GM19455 (cell line): ENCODE results near the gene LYRM4.

Source experiments
- ATAC-seq: cut with Tn5 transposase; IDR thresholded peaks from one replicate; pipeline ENCODE4 v1.9.1; 2021; ENCODE audit not compliant: unreplicated experiment

LYRM4 gene

GRCh38 chr6:5282191-5282623 is 21.5 kb upstream of the LYRM4 start:
- no peak for ATAC-seq

DNA sequence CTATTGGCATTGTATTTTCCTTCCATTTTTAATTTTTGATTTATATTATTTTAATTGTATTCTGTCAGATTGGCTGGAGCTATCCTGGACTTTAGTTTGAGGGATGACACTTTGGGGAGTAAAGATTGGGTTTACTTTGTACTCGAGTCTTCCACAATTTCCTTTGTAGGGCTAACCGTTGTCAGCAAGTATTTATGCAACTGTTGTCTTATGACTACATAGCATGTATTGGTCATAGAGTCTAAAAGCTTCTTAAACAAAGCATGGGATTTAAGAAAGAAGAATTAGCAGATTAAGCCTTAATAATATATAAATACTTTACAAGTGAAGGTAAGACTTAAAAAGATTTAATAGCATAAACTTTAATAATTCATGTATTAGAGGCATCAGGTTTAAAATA is 20.2 kb upstream of the LYRM4 start:
- no peak for ATAC-seq

DNA sequence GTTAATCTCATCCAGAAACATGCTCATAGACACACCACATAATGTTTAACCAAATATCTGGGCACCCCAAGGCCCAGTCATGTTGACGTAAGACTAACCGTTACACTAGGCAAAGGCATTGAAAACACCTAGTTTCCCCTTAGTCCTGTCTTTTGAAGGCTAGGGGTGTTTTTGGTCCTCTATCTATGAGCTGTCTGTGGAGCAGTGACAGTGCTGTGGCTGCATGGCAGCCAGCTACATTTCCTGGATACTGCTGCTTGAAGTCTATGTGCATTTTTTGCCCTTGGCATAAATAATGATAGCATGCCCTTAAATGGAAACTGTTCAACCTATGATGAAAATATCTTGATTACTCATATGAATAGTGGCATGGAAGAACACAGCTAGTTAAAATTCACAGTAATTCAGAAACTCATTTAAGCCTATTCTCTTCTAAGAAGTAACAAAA is 19.2 kb upstream of the LYRM4 start:
- no peak for ATAC-seq

DNA sequence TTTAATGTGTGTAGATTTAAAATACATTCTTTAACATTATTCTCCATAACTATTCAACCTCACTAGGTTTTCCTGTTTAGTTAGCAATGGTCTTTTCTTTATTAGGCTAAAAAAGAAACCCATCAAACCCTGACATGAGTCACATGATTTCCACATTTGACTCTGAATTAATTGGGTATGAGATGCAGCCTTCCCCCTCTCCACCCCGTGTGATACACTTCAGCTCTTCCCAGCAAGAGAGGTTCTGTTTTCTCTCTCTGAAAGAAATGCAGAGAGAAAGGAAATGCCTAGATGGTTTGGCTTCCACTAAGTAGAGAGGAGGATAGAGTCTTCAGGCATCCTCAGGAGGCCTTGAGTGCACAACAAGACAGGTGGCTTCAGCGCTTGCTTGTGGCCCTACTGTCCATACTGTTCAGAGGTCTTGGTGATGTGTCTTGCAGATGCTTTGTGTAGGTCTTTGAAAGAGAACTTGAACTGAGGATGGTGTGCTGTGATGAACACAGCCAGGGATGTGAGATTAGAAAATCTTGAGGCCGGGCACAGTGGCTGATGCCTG is 17.9 kb upstream of the LYRM4 start:
- no peak for ATAC-seq

DNA sequence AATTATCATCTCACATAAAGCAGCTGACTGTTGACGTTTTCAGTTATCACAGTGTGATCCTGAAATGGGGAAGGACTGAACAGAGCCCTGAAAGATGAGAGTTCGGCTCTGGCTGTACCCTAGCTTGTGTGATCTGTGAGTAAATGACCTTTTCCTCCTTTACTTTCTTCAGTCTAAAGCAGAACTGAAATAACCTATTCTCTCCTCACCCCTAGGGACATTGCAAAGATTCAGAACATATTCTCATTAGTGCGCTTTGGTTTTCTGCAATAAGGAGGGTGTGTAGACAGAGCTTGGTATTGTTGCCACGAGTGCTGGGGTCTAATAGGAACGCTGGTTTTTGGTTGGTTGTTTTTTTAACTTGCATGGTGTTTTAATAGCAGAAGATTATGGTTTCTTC is 17.3 kb upstream of the LYRM4 start:
- ATAC-seq = peak; percentile 55

DNA sequence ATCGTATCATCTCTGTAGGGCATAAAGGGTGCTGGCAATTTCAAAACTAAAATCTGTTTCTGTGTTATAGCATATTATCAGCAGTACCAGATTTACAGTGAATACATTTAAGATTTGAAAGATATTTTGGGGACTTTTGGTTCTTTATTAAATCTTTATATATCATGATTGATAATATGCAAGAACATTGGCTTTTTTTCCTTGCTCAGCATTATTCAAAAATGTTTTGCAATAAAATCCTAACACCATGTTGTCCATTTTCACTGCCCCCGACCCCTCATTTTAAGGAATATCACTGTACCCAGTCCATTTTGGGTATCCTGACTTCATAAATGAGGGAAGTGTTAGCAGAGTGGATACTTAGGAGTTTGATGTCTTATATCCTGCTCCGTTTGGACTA is 16.8 kb upstream of the LYRM4 start:
- ATAC-seq = no peak

GRCh38 chr6:5276581-5276980 is 15.8 kb upstream of the LYRM4 start:
- ATAC-seq = no peak

DNA sequence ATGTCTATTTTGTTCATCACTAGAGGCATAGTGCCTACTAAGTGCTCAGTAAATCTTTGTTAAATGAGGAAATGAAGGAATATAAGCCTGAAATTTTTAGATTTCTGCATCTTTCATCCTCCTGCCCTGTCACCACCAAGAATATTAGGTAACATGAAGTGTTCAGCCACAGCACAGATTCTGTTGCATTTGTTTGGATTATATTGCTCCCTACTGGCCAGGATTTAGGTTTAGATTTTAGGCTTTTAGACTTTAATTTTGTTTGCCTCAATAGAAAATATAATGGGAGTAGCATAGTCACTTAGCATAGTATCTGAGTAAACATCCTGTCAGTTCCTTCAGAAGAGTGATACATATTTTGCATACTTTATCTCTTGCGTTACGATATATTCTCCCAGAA is 14.7 kb upstream of the LYRM4 start:
- no peak for ATAC-seq

DNA sequence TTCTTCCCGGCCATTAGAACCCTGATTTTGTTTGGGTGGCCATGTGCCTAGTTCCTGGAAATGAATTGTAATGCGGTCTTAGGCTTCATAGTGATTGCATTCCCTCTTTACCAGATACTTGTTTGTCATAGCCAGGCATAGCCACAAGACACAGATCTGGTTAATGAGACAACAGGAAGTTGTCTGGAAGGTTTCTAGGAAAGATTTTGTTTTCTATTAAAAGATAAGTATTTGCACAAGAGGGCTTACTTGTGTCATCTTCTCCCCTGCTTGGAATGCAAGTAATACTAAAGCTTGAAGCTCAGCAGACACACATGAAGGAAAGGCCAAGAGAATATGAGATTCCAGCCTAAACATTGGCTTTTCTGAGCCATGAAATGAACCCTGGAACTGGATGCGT is 13.5 kb upstream of the LYRM4 start:
- ATAC-seq = no peak

DNA sequence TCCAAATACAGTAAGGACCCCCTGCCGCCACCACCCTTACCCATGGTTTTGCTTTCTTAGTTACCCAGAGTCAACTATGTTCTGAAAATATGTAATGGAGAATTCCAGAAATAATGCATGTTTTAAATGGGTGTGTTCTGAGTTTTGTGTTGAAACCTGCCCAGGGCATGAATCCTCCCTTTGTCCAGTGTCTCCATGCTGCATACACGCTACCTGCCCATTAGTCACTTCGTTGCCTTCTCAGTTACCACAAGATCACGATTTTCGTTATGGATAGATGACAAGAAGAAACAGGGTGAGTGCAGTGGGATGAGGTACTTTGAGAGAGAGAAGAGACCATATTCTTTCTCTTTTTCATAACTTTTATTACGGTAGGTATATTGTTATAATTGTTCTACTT is 11.2 kb upstream of the LYRM4 start:
- no peak for ATAC-seq

DNA sequence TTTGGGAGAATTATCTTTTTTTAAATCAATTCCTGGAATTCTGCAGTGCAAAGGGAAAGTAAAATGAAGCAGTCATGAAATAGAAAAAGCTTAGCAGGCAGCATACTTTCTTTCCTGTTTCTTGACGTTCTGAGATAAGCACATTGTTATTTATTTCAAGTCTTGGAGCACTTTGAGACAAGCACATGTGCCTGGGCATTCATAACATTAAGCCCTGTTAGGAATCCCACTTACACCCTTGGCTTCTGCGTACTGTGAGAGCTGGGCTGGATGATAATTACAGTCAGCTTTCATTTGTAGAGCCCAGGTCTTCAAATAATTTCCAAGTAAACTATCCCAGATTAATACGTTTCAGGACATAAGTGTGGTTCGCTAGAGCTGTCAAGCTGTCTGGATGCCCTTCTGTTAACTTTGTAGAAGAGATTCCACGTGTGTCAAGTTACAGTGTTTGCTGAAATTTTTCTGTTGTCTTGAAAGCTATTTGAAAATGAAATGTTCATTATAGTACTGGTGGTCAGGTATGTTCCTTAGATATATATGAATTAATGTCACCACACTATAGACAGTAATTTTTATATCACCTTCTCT is 9.4 kb upstream of the LYRM4 start:
- no peak for ATAC-seq

DNA sequence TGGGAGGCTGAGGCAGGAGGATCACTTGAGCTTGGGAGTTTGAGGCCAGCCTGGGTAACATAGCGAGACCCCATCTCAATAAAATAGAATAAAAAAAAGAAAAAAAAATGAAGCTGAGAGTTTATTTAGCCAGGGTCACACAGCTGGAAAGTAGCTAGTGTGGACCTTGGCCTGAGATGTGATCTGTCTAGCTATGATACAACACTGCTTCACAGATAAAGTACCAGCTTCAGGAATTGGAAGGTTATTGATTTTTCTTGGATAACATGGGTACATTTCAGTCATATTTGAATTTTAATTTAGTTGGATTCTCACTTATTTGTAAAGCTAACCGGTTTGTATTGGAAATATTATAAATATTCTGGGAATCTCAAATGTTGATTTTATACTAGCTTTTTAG is 5.7 kb upstream of the LYRM4 start:
- ATAC-seq = no peak

DNA sequence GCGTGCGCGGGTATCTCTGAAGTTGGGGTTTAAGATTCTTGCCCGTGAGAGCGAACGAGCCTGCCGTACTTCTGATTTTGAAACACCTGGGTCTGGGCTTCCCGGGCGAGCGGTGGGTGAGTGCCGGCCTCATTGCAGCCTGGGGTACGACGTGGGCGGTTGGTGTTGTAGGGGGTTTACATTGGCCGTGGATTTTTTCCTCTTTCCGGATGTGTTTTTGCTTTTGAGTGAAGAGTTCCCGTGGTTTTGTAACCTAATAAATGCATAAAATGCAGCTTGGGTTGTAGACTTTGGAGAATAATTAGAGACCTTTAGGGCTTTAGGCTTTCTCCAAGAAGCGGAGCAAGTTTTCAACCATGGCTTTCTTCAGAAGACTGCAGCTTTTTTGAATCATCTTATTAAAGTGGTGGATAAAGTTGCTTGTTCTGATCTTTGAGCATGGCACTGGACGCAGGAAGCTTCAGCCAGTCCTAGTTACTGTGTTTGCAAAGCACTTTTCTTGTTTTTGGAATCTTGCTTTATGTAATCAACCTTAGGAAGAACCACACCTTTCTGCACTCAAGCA is 877 bp upstream of the LYRM4 start:
- ATAC-seq = no peak

DNA sequence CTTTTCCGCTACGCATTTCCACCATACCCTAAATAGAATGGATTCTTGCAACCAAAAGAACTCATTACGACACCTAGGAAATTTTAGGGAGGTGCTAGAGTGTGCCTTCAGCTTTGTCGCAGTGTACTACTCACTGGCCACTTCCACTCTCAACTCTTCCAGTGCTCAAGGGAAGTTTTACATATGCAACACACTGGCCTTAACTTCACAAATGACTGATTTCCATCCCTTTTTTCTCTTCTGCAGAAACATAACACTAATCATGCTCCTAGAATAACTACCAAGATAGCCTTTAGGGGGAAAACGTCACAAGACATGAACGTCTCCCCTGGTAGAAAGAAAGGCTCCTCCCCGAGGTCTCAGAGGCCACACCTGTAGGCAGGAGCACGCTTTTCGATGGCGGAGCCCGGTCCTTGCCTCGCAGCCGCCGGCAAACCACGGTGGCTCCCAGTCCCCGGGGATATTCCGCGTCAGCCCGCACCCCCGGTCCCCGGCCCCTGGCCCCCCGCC is 584 bp downstream of the LYRM4 start:
- ATAC-seq = peak; percentile 73

- ATAC-seq = no peak
These were observed 1.3 kb downstream of the LYRM4 start for GRCh38 chr6:5259428-5259827.

- ATAC-seq = no peak
These were observed 3.4 kb downstream of the LYRM4 start for GRCh38 chr6:5257400-5257799.

DNA sequence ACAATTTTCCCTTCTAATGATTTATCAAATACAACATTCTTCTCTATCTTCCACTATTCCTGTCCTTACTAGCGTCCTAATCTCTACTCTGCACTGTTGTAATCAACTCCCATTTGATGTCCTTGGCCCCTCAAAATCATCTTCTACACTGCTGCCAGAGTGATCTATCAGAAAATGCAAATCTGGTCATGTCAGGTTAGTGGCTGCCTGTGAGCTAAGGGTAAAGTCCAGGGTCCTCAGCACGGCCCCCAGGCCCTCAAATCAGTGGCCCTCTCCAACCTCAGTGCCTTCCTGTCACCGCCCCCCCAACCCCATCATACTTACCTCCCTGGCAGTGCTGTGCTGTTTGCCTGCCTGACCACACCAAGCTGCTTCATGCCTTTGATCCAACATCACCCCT is 3.8 kb downstream of the LYRM4 start:
- ATAC-seq = no peak

- no peak for ATAC-seq
These were observed 9.8 kb downstream of the LYRM4 start for GRCh38 chr6:5250911-5251310.

GRCh38 chr6:5250451-5250850 is 10.3 kb downstream of the LYRM4 start:
- ATAC-seq = no peak

DNA sequence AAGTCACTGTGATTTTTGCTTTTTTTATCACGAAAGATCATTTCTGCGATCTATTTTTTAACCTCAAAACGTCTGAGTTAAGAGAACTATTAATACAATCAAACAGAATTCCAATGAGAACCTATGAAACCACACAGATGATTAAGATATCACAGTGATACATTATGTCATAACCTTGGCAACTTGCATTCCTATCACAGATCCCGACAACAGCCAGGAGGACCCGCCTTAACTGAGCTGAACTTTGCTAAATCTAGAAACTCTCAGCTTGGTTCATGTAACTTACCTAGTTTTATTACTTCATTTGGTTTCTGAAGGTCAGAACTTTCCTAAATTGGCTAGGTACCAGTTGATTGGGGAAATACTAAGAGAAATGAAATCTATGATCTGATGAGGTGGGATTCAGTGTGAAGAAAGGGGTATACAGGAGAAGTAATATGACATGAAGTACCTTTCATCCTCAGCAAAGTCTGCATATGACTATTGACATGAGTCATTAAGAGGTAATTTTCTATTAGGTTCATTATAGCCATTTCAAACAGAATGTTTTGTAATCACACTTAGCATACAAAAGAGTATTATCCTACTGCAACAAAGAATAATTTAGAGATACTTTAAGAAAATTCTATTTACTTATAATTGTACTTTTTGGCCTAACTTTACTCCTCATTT is 11.2 kb downstream of the LYRM4 start:
- ATAC-seq = no peak

- no peak for ATAC-seq
These were observed 12.2 kb downstream of the LYRM4 start for GRCh38 chr6:5248302-5249098.
